GM13976 (cell line): ENCODE data around the gene MORN3.

Experiments
- DNase-seq: peaks from one replicate; pipeline ENCODE4 v3.0.0; 2012; ENCODE audit warnings: low spot score
- in situ Hi-C: fragments of 300-500 bp; cut with MboI; formaldehyde crosslinking; loops from one replicate; pipeline ENCODE4 v1.12.0; 2022; ENCODE audit warnings: low sequenced_read_pairs, mixed read lengths, inconsistent platforms; ENCODE audit not compliant: unreplicated experiment
- TF ChIP-seq, protein P1 (sequence below): IDR thresholded peaks from 2 replicates; pipeline ENCODE4 v1.5.1; 2012; ENCODE audit warnings: borderline replicate concordance, mild to moderate bottlenecking; ENCODE audit not compliant: insufficient read depth; ENCODE audit errors: extremely low read depth, missing control alignments, control extremely low read depth

The MORN3 gene

GRCh38 chr12:121652767-121653497 is 16.5 kb downstream of the MORN3 start:
- TF ChIP-seq, protein P1, sequence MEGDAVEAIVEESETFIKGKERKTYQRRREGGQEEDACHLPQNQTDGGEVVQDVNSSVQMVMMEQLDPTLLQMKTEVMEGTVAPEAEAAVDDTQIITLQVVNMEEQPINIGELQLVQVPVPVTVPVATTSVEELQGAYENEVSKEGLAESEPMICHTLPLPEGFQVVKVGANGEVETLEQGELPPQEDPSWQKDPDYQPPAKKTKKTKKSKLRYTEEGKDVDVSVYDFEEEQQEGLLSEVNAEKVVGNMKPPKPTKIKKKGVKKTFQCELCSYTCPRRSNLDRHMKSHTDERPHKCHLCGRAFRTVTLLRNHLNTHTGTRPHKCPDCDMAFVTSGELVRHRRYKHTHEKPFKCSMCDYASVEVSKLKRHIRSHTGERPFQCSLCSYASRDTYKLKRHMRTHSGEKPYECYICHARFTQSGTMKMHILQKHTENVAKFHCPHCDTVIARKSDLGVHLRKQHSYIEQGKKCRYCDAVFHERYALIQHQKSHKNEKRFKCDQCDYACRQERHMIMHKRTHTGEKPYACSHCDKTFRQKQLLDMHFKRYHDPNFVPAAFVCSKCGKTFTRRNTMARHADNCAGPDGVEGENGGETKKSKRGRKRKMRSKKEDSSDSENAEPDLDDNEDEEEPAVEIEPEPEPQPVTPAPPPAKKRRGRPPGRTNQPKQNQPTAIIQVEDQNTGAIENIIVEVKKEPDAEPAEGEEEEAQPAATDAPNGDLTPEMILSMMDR: no peak
- no peak for DNase-seq
- in situ Hi-C loops: no loop called here

GRCh38 chr12:121651320-121651719 is 18.1 kb downstream of the MORN3 start:
- no peak for DNase-seq
- in situ Hi-C loops: no loop called here
- TF ChIP-seq, protein P1: no peak

- TF ChIP-seq, protein P1: no peak
- no peak for DNase-seq
- in situ Hi-C loops: no loop called here
Measured at GRCh38 chr12:121649819-121650353, 19.6 kb downstream of the MORN3 start.

DNA sequence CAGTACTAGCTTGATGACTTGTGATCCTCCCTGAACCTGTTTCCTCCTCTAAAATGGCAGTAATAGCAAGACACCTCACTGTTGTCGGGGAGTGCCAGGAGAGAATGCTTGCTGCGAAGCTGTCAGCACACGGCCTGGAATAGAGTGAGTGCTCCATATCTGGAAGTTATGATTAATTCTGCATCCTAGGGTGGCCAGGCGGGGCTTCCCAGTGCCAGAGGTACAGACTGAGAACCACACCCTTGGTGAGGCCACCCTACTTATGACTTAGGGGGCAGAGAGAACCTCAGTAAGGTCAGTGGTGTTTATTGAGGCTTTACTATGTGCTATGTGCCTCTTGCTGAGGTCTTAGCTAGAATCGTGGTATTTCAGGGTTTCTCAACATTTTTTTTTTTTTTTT is 20.1 kb downstream of the MORN3 start:
- TF ChIP-seq, protein P1: no peak
- in situ Hi-C loops: no loop called here
- DNase-seq: no peak

DNA sequence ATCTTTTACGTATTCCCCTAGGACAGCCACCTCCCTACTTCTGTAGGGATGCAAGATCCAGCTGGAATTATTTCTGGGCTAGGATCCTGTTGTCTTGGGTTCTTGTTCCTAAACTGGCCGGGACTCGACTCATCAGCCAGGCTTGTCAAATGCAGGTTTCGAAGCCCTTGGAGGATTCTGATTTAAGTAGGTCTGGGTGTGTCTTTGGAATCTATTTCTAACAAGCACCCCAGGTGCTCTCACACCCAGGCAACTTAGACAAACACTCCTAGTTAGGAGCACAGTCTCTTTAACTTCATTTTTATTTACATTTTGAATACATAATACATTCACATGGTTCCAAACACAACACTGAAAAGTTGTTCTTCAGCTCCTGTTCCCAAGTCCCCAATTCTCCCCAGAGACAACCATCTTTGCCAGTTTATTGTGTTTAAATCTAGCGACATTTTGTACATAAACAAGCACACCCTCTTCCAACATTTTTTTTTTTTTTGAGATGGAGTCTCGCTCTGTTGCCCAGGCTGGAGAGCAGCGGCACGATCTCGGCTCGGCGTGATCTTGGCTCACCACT is 20.9 kb downstream of the MORN3 start:
- in situ Hi-C loops: no loop called here
- DNase-seq: no peak
- TF ChIP-seq, protein P1: no peak

DNA sequence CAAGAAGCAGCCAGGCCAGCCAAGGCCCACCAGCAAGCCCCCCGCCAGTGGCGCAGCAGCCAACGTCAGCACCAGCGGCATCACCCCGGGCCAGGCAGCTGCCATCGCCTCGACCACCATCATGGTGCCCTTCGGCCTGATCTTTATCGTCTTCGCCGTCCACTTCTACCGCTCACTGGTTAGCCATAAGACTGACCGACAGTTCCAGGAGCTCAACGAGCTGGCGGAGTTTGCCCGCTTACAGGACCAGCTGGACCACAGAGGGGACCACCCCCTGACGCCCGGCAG is 28.2 kb downstream of the MORN3 start:
- in situ Hi-C loops: no loop called here
- TF ChIP-seq, protein P1: no peak
- DNase-seq: no peak
